ENCODE data around the gene ZC3H4.
A peak's percentile ranks its signal among the peaks of the same experiment; 100 is the strongest.
"Not testable (repeated sequence)": the region's sequence is repeated elsewhere in the genome, so short reads cannot be mapped to it uniquely, and the experiment has no call there.

Gene ZC3H4

GRCh38 chr19:47143322-47144073, 29.9 kb upstream of the ZC3H4 start:
- TF ChIP-seq CTCF (IDR thresholded peaks at IDR 0.05): no peak
- Mint-ChIP-seq H3K9me3 (peaks cover 9% of the 10 kb centered on the region), H3K27ac (peak overlapping the region; percentile 40), H3K4me3 (no peak overlapping the region), H3K36me3 (ENCODE audit: low read depth) (peaks cover 74% of the 10 kb centered on the region), H3K4me1 (peaks cover 15% of the 10 kb centered on the region), H3K27me3 (ENCODE audit: low read depth, poor library complexity) (peaks cover 3% of the 10 kb centered on the region)
- no peak for DNase-seq

GRCh38 chr19:47142779-47143178, 29.2 kb upstream of the ZC3H4 start:
- Mint-ChIP-seq H3K4me3 (no peak overlapping the region), H3K27ac (peak overlapping the region; percentile 93), H3K9me3 (peaks cover 11% of the 10 kb centered on the region), H3K4me1 (peaks cover 15% of the 10 kb centered on the region), H3K27me3 (ENCODE audit: low read depth, poor library complexity) (peaks cover 3% of the 10 kb centered on the region), H3K36me3 (ENCODE audit: low read depth) (peaks cover 74% of the 10 kb centered on the region)
- TF ChIP-seq CTCF (IDR thresholded peaks at IDR 0.05): no peak
- no peak for DNase-seq

- H3K27ac Mint-ChIP-seq: no peak overlapping the region
- peaks cover 3% of the 10 kb centered on the region for H3K27me3 Mint-ChIP-seq (ENCODE audit: low read depth, poor library complexity)
- TF ChIP-seq CTCF (IDR thresholded peaks at IDR 0.05): no peak
- H3K4me3 Mint-ChIP-seq: no peak overlapping the region
- no peak for DNase-seq
- peaks cover 74% of the 10 kb centered on the region for H3K36me3 Mint-ChIP-seq (ENCODE audit: low read depth)
- peaks cover 11% of the 10 kb centered on the region for H3K9me3 Mint-ChIP-seq
- peaks cover 17% of the 10 kb centered on the region for H3K4me1 Mint-ChIP-seq
These were observed 28.1 kb upstream of the ZC3H4 start for GRCh38 chr19:47141695-47142094.

GRCh38 chr19:47141252-47141651, 27.7 kb upstream of the ZC3H4 start:
- Mint-ChIP-seq H3K4me3 (peak overlapping the region; percentile 10), H3K4me1 (peaks cover 20% of the 10 kb centered on the region), H3K36me3 (ENCODE audit: low read depth) (peaks cover 73% of the 10 kb centered on the region), H3K9me3 (peaks cover 11% of the 10 kb centered on the region), H3K27ac (peak overlapping the region; percentile 96)
- DNase-seq; H3K27me3 Mint-ChIP-seq (ENCODE audit: low read depth, poor library complexity): not testable (repeated sequence)

GRCh38 chr19:47135156-47135555, 21.6 kb upstream of the ZC3H4 start:
- TF ChIP-seq CTCF (IDR thresholded peaks at IDR 0.05): no peak
- Mint-ChIP-seq H3K4me3 (peak overlapping the region; percentile 72), H3K36me3 (ENCODE audit: low read depth) (peaks cover 68% of the 10 kb centered on the region), H3K9me3 (peaks cover 16% of the 10 kb centered on the region), H3K4me1 (peaks cover 54% of the 10 kb centered on the region), H3K27ac (no peak overlapping the region), H3K27me3 (ENCODE audit: low read depth, poor library complexity) (peaks cover 9% of the 10 kb centered on the region)
- no peak for DNase-seq

- Mint-ChIP-seq H3K4me3 (peak overlapping the region; percentile 72), H3K27ac (peak overlapping the region; percentile 70), H3K36me3 (ENCODE audit: low read depth) (peaks cover 71% of the 10 kb centered on the region), H3K27me3 (ENCODE audit: low read depth, poor library complexity) (peaks cover 9% of the 10 kb centered on the region), H3K9me3 (peaks cover 22% of the 10 kb centered on the region), H3K4me1 (peaks cover 54% of the 10 kb centered on the region)
- DNase-seq: no peak
- TF ChIP-seq CTCF (IDR thresholded peaks at IDR 0.05): no peak
These were observed 21.0 kb upstream of the ZC3H4 start for GRCh38 chr19:47134545-47134944.
